Body of pancreas (tissue), 4 donors: ENCODE results near the gene TRIM56.

ENCODE experiments used
- POLR2A ChIP-seq, 3 donors: fragments of 450-650 bp; IDR thresholded peaks; one replicate each; pipeline ENCODE4 v1.6.1; 2016; ENCODE audit warnings: antibody characterized with exemption in 3 of 3, mild to moderate bottlenecking in 2 of 3
- TF ChIP-seq, protein P1 (sequence below), 7 experiments: fragments of 450-650 bp in 4 of 7; fragments of 200-600 bp in 3 of 7; sonication (generic) in 3 of 7; IDR thresholded peaks; one replicate each; pipeline ENCODE4 v1.5.1; 2016 to 2019; ENCODE audit warnings: antibody characterized with exemption in 7 of 7

DNA sequence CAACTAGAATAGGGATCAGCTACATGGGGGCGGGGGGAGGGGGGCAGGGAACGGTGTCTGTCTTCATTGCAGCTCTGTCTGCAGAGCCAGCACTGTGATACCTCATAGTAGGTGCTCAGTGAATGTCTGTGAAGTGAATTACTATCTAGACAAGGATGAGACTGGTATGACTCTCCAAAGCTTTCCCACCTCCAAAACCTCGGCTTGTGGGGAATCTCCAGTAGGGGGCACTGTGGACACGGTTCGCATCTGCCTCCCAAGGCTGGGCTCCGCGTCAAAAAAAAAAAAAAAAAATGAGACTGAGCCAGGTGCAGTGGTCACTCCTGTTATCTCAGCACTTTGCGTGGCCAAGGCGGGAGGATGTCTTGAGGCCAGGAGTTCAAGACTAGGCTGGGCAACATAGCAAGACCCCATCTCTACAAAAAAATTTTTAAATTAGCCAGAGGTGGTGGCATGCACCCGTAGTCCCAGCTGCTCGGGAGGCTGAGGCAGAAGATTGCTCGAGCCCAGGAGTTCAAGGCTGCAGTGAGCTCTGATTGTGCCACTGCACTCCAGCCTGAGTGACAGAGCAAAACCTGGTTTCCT is 9.6 kb downstream of the TRIM56 start:
- TF ChIP-seq POLR2A (IDR thresholded peaks at IDR 0.05), result no peak
- TF ChIP-seq, protein P1, sequence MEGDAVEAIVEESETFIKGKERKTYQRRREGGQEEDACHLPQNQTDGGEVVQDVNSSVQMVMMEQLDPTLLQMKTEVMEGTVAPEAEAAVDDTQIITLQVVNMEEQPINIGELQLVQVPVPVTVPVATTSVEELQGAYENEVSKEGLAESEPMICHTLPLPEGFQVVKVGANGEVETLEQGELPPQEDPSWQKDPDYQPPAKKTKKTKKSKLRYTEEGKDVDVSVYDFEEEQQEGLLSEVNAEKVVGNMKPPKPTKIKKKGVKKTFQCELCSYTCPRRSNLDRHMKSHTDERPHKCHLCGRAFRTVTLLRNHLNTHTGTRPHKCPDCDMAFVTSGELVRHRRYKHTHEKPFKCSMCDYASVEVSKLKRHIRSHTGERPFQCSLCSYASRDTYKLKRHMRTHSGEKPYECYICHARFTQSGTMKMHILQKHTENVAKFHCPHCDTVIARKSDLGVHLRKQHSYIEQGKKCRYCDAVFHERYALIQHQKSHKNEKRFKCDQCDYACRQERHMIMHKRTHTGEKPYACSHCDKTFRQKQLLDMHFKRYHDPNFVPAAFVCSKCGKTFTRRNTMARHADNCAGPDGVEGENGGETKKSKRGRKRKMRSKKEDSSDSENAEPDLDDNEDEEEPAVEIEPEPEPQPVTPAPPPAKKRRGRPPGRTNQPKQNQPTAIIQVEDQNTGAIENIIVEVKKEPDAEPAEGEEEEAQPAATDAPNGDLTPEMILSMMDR (IDR thresholded peaks at IDR 0.05), result peak in 6 of 7 experiments; percentile 26 to 53 (median 43)
